ENCODE data around the gene SIX2. TPM values are rescaled to one million over a fixed set of nuclear protein-coding genes. Genes with fewer than 3 reads are reported as not detected.

The SIX2 gene
- total and polyA plus RNA-seq, 2 donors (not counting 1 experiment from before 2014, with no cell fraction given), result 0.03 TPM; not detected in 1

DNA sequence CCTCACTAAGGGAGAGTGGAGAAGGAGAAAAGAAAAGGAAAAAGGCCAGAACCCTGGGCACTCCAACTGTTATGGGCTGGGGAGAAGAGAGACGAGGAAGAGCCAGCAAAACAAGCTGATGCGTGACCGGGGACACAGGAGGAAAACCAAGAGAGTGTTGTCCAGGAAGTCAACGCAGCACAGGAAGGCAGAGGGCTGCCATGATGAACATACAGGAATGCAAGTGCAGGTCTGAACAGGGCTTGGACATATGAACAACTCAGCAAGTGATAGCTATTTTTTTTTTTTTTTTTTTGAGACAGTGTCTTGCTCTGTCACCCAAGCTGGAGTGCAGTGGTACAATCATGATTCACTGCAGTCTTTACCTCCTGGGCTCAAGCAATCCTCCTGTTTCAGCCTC is 39.3 kb downstream of the SIX2 start:
- Histone ChIP-seq H3K27me3 (ENCODE audit: control insufficient read depth, insufficient read depth, low read length) (no peaks in the 10 kb centered on the region), H3K4me3 (replicated peaks in 1 of 4; ENCODE audit: control extremely low read depth in 1 of 4, insufficient read depth in 1 of 4, low read depth in 3 of 4, low read length in 4 of 4) (no peak overlapping the region), H2AFZ (ENCODE audit: low read length) (no peak overlapping the region), H3K79me2 (ENCODE audit: control insufficient read depth, insufficient read depth, low read length) (no peaks in the 10 kb centered on the region), H3K27ac (ENCODE audit: insufficient read depth, low read length) (no peak overlapping the region), H3K36me3 (ENCODE audit: control insufficient read depth, insufficient read depth, low read length) (no peaks in the 10 kb centered on the region), H3K9me3 (ENCODE audit: control insufficient read depth, insufficient read depth, low read depth, low read length) (no peaks in the 10 kb centered on the region), H4K20me1 (ENCODE audit: control insufficient read depth, extremely low read depth, insufficient read depth, low read length) (no peaks in the 10 kb centered on the region), H3K9ac (ENCODE audit: insufficient read depth, low read length) (no peak overlapping the region), H3K4me2 (ENCODE audit: extremely low read depth, insufficient read depth, low read length) (no peak overlapping the region), H3K4me1 (ENCODE audit: control insufficient read depth, extremely low read depth, insufficient read depth, low read length) (peaks cover 11% of the 10 kb centered on the region)
- TF ChIP-seq, protein P1, sequence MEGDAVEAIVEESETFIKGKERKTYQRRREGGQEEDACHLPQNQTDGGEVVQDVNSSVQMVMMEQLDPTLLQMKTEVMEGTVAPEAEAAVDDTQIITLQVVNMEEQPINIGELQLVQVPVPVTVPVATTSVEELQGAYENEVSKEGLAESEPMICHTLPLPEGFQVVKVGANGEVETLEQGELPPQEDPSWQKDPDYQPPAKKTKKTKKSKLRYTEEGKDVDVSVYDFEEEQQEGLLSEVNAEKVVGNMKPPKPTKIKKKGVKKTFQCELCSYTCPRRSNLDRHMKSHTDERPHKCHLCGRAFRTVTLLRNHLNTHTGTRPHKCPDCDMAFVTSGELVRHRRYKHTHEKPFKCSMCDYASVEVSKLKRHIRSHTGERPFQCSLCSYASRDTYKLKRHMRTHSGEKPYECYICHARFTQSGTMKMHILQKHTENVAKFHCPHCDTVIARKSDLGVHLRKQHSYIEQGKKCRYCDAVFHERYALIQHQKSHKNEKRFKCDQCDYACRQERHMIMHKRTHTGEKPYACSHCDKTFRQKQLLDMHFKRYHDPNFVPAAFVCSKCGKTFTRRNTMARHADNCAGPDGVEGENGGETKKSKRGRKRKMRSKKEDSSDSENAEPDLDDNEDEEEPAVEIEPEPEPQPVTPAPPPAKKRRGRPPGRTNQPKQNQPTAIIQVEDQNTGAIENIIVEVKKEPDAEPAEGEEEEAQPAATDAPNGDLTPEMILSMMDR (conservative IDR thresholded peaks at IDR 0.05 in 1 of 2, IDR thresholded peaks at IDR 0.05 in 1 of 2; ENCODE audit: low read depth in 1 of 2, low read length in 2 of 2), result no peak
- TF ChIP-seq EZH2 (IDR thresholded peaks at IDR 0.05; ENCODE audit: low read length, missing control alignments), result no peak
- DNase-seq (ENCODE audit: low read depth in 2 of 2), result no peak

DNA sequence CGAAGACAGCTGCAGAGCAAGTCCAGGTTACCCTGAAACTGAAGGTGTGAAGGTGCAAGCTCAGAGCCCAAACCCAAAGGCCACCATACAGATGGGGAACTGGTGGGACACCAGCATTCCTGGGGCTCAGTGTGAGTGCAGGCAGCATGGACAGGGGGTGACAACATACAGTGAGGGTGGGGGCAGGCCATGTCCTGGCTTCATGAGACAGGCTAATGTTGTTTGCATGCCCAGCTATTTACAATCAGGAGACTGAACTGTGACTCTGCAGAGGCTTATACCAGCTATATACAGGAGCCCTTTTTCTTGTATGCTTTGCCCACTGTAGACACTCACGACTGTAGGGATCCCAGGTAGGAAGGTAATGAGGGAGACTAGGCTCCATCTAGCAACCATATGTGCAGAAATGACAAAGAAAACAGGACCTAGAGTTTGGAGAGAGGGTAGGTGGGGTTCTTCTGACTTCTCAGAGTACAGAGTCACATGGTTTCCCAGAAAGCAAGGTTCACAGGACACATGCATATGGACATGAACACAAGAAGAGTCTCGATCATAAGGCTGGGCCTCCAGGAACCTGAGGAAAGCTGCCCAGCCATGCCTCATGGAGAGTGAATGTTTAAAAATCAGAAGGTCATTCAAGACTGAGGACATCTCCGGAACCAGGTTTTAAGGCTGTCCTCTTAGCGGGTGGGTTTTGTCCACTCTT is 41.4 kb downstream of the SIX2 start:
- H3K79me2 ChIP-seq (ENCODE audit: control insufficient read depth, insufficient read depth, low read length), result no peaks in the 10 kb centered on the region
- no peaks in the 10 kb centered on the region for H3K36me3 ChIP-seq (ENCODE audit: control insufficient read depth, insufficient read depth, low read length)
- H4K20me1 ChIP-seq (ENCODE audit: control insufficient read depth, extremely low read depth, insufficient read depth, low read length), result no peaks in the 10 kb centered on the region
- H3K4me2 ChIP-seq (ENCODE audit: extremely low read depth, insufficient read depth, low read length), result no peak overlapping the region
- no peaks in the 10 kb centered on the region for H3K27me3 ChIP-seq (ENCODE audit: control insufficient read depth, insufficient read depth, low read length)
- no peak overlapping the region for H3K9ac ChIP-seq (ENCODE audit: insufficient read depth, low read length)
- H3K27ac ChIP-seq (ENCODE audit: insufficient read depth, low read length), result no peak overlapping the region
- no peak overlapping the region for H2AFZ ChIP-seq (ENCODE audit: low read length)
- no peaks in the 10 kb centered on the region for H3K9me3 ChIP-seq (ENCODE audit: control insufficient read depth, insufficient read depth, low read depth, low read length)
- no peak overlapping the region for H3K4me3 ChIP-seq (replicated peaks in 1 of 4; ENCODE audit: control extremely low read depth in 1 of 4, insufficient read depth in 1 of 4, low read depth in 3 of 4, low read length in 4 of 4)
- DNase-seq (ENCODE audit: low read depth in 2 of 2), result no peak
- TF ChIP-seq, protein P1 (conservative IDR thresholded peaks at IDR 0.05 in 1 of 2, IDR thresholded peaks at IDR 0.05 in 1 of 2; ENCODE audit: low read depth in 1 of 2, low read length in 2 of 2), result no peak
- TF ChIP-seq EZH2 (IDR thresholded peaks at IDR 0.05; ENCODE audit: low read length, missing control alignments), result no peak
- H3K4me1 ChIP-seq (ENCODE audit: control insufficient read depth, extremely low read depth, insufficient read depth, low read length), result peaks cover 11% of the 10 kb centered on the region

DNA sequence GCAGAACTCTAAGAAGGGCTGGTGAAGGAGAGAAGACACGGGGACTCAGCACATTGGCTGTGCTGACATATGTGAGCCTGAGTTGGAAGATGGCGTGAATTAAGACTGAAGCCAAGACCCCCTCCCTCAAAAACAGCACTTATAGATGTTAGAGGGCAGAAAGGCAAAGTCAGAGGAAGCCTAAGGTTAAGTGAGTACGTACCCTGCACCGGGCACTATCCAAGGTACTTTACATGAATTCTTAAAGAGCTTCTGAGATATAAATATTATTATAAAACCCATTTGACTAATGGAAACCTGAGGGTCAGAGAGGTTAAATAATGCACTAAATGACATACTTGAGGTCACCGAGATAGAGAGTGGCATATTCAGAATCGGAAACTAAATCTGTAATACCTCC is 42.2 kb downstream of the SIX2 start:
- Histone ChIP-seq H3K79me2 (ENCODE audit: control insufficient read depth, insufficient read depth, low read length) (no peaks in the 10 kb centered on the region), H3K9ac (ENCODE audit: insufficient read depth, low read length) (no peak overlapping the region), H3K36me3 (ENCODE audit: control insufficient read depth, insufficient read depth, low read length) (no peaks in the 10 kb centered on the region), H3K27me3 (ENCODE audit: control insufficient read depth, insufficient read depth, low read length) (no peaks in the 10 kb centered on the region), H3K9me3 (ENCODE audit: control insufficient read depth, insufficient read depth, low read depth, low read length) (no peaks in the 10 kb centered on the region), H3K4me1 (ENCODE audit: control insufficient read depth, extremely low read depth, insufficient read depth, low read length) (peaks cover 11% of the 10 kb centered on the region), H4K20me1 (ENCODE audit: control insufficient read depth, extremely low read depth, insufficient read depth, low read length) (no peaks in the 10 kb centered on the region), H3K4me2 (ENCODE audit: extremely low read depth, insufficient read depth, low read length) (no peak overlapping the region), H3K4me3 (replicated peaks in 1 of 4; ENCODE audit: control extremely low read depth in 1 of 4, insufficient read depth in 1 of 4, low read depth in 3 of 4, low read length in 4 of 4) (no peak overlapping the region), H3K27ac (ENCODE audit: insufficient read depth, low read length) (no peak overlapping the region), H2AFZ (ENCODE audit: low read length) (no peak overlapping the region)
- no peak for TF ChIP-seq EZH2 (IDR thresholded peaks at IDR 0.05; ENCODE audit: low read length, missing control alignments)
- TF ChIP-seq, protein P1 (conservative IDR thresholded peaks at IDR 0.05 in 1 of 2, IDR thresholded peaks at IDR 0.05 in 1 of 2; ENCODE audit: low read depth in 1 of 2, low read length in 2 of 2), result no peak
- DNase-seq (ENCODE audit: low read depth in 2 of 2), result no peak
